Suppressor macrophage treated with lipopolysaccharide for 4 hours (primary cell): Measurements from ENCODE around the gene DNAJB6.
A peak's percentile ranks its signal among the peaks of the same experiment; 100 is the strongest.
"Not testable (repeated sequence)": the region's sequence is repeated elsewhere in the genome, so short reads cannot be mapped to it uniquely, and the experiment has no call there.

Experiments used
- DNase-seq: peaks from one replicate; pipeline ENCODE4 v3.0.0-alpha.2; 2020

DNAJB6 gene

DNA sequence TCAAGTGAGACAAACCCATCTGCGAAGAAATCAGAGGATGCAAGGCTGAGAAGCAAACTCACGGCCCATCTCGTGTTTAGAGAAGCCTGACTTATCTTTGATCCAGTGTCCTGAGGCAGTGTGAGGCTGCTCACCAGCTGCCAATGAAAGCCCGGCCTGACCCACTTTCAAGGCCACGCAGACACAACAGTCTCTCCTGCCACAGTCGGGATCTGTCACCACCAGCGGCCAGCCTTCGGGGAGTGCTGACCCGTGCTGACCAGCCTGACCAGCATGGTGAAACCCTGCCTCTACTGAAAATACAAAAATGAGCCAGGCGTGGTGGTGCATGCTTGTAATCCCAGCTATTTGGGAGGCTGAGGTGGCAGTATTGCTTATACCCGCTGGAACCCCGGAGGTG is 7.4 kb upstream of the DNAJB6 start:
- no peak for DNase-seq

DNA sequence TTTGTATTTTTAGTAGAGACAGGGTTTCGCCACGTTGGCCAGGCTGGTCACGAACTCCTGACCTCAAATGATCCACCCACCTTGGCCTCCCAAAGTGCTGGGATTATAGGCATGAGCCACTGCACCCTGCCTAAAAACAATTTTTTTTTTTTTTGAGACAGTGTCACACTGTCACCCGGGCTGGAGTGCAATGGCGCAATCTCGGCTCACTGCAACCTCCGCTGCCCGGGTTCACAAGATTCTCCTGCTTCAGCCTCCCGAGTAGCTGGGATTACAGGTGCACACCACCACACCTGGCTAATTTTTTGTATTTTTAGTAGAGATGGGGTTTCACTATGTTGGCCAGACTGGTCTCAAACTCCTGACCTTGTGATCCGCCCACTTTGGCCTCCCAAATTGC is 6.2 kb upstream of the DNAJB6 start:
- not testable (repeated sequence) for DNase-seq

GRCh38 chr7:157331049-157331448 is 5.8 kb upstream of the DNAJB6 start:
- peak; percentile 50 for DNase-seq

DNA sequence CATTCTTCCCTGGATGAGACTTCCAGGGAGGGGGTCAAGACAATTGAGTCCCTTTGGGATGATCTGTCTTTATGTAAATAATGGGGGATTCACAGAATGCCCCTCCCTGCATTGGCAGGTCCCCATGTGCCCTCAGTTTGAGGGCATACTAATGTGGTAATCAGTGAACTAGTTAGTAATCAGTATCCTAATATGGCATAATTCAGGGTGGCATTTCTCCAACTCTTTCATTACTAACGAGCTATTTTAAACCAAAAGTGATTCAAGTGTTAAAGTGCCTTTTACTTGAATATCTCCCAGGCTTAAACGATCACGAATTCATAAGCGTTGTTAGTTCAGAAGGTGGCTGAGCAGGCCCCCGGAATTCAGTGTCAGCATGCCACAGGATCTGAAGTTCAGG is 1.6 kb upstream of the DNAJB6 start:
- DNase-seq = peak; percentile 34

GRCh38 chr7:157335991-157336382 is 817 bp upstream of the DNAJB6 start:
- no peak for DNase-seq

- DNase-seq = peak; percentile 78
These were observed 729 bp downstream of the DNAJB6 start for GRCh38 chr7:157337316-157338149.

DNA sequence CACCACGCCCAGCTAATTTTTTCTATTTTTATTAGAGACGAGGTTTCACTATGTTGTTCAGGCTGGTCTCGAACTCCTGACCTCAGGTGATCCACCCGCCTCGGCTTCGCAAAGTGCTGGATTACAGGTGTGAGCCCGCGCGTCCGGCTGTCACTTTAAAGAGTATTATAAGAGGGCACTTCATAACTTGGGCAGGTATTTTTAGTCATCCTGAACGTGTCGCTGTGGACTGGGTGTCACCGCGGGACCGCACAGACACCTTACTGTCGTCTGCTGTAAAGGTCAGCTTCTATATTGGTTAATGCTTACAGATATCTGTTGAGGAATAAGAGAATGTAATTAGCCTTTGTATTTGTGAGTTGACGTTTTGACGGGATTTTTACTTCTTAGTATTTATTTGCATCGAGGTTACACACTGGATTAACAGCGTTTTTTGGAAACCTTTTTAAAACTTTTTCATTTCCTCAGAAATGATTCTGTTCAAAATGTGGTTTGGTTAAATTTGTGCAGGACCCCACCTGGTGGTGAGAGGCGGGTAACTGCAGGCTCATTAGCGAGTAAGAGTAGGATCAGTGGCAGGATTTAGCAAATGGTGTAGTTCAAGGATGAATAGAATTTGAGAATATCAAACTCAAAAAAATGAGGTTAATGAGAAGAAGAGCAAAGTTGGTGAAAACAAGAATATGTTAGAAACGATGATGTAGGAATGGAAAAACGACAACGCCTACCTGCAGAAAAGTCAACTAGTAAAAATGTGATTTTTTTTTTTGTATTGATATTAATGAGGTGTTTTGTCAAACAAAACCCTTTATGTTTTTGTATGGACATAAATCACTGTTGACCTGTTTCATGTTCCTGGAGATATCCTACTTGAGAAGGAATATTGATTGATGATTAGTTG is 3.2 kb downstream of the DNAJB6 start:
- peak; percentile 77 for DNase-seq

- DNase-seq = no peak
These were observed 10.6 kb downstream of the DNAJB6 start for GRCh38 chr7:157347217-157347904.

DNA sequence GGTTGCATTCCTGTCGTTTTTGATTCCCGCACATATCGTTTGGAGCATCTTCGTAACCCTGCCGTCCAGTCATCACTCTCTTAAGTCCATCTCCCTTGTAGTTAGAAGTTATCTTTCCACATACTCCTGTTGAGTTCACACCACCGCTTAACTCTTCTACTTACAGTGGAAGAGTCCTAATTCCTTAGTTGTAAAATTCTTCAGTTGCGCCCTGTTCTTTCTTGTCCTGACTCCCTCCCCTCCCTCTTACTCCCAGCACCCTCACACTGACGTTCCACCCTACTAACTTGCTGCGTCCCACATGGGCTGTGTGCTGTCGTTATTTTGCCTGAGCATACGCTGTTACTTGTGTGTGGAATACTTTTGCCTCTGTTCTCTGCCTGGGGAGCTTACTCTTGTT is 11.7 kb downstream of the DNAJB6 start:
- DNase-seq = no peak

DNA sequence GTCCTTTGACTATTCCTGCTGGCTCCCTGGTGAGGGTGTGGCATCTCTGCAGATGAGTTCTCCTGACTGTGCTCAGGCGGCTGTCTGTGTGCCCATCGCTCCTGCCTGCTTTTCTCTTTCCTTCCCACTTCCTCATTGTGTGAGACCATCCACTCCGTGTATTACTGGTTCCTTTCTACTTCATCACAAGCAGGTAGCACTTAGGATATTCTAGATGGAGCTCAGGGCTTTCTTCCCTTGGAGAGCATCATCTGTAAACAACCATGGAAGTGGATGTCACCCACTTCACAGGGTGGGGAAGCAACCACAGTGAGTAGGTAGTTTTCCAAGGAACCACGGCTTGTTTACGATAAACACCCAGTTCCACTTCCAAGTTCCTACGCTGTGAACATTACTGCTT is 15.7 kb downstream of the DNAJB6 start:
- peak; percentile 54 for DNase-seq

GRCh38 chr7:157355784-157356511 is 19.1 kb downstream of the DNAJB6 start:
- DNase-seq = no peak

DNA sequence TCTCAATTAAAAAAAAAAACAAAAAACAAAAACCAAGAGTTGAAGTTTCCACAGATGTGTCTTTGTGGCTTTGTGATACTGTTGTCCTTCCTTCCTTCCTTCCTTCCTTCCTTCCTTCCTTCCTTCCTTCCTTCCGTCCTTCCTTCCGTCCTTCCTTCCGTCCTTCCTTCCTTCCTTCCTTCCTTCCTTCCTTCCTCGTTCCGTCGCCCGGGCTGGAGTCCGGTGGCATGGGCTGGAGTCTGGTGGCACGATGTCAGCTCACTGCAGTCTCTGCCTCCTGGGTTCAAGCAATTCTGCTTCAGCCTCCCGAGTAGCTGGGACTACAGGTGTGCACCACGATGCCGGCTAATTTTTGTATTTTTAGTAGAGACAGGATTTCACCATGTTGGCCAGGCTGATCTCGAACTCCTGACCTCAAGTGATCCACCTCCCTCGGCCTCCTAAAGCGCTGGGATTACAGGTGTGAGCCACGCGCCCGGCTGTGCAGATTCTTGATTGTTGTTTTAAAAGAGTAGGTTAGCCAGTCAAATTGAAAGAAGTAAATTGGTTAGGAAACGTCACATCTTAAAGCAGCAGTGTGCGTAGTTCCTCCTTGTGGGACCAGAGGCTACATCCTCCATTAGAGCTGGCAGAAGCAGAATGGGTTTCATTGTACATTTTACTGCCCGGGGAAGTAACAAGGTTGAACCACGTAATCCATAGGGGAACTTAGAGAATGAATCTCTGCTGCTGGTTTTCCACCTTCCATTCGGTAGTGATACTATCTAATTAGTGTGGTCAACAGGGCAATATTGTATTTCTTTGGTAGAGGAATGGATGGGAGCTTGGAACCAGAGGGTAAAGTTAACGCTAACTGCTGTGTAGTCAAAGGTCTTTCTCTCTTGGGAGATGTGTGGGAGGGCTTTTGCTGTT is 20.6 kb downstream of the DNAJB6 start:
- peak; percentile 39 for DNase-seq

- no peak for DNase-seq
These were observed 21.4 kb downstream of the DNAJB6 start for GRCh38 chr7:157358041-157358752.

DNA sequence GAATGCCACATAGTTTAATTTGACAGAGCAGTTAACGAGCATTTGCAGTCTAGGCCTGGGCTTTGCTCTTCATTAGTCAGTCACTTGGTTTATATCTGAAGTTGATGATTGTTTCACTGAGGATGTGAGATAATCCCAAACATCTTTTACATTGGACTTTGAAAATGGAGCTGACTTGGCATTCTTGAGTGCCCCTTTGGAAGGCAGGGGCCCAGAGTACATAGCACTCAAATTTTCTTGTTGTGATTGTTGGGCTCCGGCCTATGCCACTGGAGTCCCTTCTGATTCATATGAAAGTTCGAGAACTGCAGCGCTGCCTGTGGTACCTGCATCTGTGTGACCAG is 21.9 kb downstream of the DNAJB6 start:
- no peak for DNase-seq

GRCh38 chr7:157359581-157359980 is 22.8 kb downstream of the DNAJB6 start:
- no peak for DNase-seq

- no peak for DNase-seq
These were observed 23.8 kb downstream of the DNAJB6 start for GRCh38 chr7:157360483-157361025.

DNA sequence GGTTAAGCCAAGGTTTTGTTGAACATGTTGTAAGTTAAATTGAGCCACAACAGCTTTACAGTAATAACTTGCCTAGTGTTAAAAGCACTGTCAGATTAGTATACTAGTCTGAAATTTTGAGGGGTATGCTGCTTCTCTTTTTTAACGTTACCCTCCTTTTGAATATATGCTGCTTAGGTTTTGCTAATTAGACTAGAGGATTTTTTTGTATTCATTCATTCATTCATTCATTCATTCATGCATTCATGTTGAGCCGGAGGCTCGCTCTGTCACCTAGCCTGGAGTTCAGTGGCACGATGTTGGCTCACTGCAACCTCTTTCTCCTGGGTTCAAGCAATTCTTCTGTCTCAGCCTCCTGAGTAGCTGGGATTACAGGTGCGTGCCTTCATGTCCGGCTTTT is 24.7 kb downstream of the DNAJB6 start:
- no peak for DNase-seq

GRCh38 chr7:157362729-157363128 is 25.9 kb downstream of the DNAJB6 start:
- DNase-seq = no peak

GRCh38 chr7:157366722-157367121 is 29.9 kb downstream of the DNAJB6 start:
- DNase-seq = no peak

GRCh38 chr7:157368955-157369354 is 32.2 kb downstream of the DNAJB6 start:
- DNase-seq = no peak

- no peak for DNase-seq
These were observed 33.9 kb downstream of the DNAJB6 start for GRCh38 chr7:157370742-157371141.
